ENCODE data around the gene G6PC3. TPM values are rescaled to one million over a fixed set of nuclear protein-coding genes. Genes with fewer than 3 reads are reported as not detected.

The G6PC3 gene
- total and polyA plus RNA-seq, 4 donors: 6.7 to 15.1 (median 8.3) TPM

DNA sequence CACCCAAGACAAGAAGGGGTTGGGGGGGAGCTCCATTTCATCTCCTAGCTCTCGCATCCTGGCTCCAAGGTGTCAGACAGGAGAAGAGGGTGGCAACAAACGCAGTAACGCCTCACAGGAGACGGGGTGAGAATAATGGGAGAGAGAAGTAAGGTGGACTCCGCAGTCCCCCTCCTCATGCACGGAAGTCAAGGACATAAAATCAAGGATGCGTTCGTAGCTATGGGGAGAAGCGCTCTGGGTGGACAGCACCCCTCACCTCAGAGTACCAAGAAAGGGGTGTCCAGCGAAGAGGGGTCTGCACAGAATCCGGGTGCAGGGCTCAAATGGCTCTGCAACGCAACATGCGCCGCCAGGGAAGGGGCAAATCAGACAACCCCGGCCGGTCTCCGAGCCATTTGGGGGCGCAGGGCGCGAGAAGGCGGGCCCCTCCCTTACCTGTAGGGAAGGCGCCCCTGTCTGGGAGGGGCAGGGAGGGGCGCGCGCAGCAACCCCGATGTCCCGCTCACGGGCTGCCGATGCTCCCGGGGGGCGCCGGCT lies 52.4 kb downstream of the G6PC3 start:
- Histone ChIP-seq H3K27ac (ENCODE audit: low read depth in 1 of 2, low read length in 2 of 2) (peak overlapping the region; percentile 82 to 94), H3K36me3 (ENCODE audit: control insufficient read depth in 4 of 4, insufficient read depth in 3 of 4, low read depth in 1 of 4, low read length in 3 of 4) (no peaks in the 10 kb centered on the region), H3K4me1 (ENCODE audit: control insufficient read depth in 4 of 4, insufficient read depth in 4 of 4, low read length in 3 of 4) (peaks cover 6 to 17% (median 11%) of the 10 kb centered on the region in 4 donors), H3K27me3 (ENCODE audit: control insufficient read depth in 4 of 4, insufficient read depth in 4 of 4, low read length in 3 of 4) (no peaks in the 10 kb centered on the region), H3K9me3 (ENCODE audit: control insufficient read depth in 4 of 4, low read length in 3 of 4) (no peaks in the 10 kb centered on the region), H3K9ac (ENCODE audit: low read depth in 1 of 2, low read length in 2 of 2) (peak overlapping the region; percentile 61 to 79), H3K4me3 (ENCODE audit: low read depth in 1 of 3, low read length in 3 of 3) (peak overlapping the region; percentile 59 to 93 (median 80))
- 7% methylated on average over 32 of the region's 32 CpGs for WGBS
- TF ChIP-seq GABPA (IDR thresholded peaks at IDR 0.05 in 1 of 2, conservative IDR thresholded peaks at IDR 0.05 in 1 of 2) (no peak), FOXA1 (IDR thresholded peaks at IDR 0.05) (no peak), RAD21 (IDR thresholded peaks at IDR 0.05) (no peak), TAF1 (conservative IDR thresholded peaks at IDR 0.05) (no peak), JUND (IDR thresholded peaks at IDR 0.05) (no peak), MAX (IDR thresholded peaks at IDR 0.05) (no peak), EGR1 (IDR thresholded peaks at IDR 0.05; ENCODE audit: low read depth in 2 of 2) (no peak)
- DNase-seq (ENCODE audit: low spot score): no peak

DNA sequence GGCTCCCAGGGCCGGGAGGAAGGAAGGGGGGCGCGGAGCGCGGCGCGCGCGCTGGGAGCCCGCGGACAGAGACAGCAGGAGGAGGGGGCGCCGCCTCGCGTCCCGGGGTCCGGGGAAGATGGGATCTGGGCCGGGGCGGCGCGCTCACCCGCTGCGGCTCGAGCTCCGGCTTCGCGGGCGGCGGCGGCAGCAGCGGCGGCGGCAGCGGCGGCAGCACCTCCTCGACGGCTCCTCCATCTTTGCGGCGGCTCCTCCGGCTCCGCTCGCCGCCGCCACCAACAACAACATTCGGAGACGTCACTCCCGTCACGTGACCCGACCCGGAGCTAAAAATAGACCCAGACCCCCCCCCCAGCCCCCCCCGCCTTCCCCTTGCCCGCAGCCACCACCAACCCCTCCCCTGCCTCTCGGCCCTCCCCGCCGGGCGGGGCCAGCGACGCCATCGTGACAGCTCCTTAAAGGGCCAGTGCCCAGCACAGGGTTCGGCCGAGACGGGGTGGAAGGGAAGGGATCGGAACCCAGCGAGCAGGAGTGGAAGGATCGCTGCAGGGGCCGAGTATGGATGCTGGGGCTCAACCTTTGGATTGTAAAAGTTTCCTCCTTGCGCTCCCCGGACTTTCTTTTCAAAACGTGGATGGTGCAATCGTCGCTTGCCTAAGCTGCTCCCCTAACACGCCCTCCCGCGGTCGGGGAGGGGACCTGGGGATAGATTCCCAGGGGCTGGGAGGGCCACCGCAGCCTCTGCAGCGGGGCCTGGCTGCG lies 53.0 kb downstream of the G6PC3 start, which contains the start of gene HDAC5:
TSS of gene HDAC5 (minus strand) at position 286 of the 762 bp plus-strand sequence. CDS start 6,126 bp downstream, outside the sequence.
- TF ChIP-seq RXRA (IDR thresholded peaks at IDR 0.05) (peak in 1 of 2 donors; percentile 55), NR2F2 (IDR thresholded peaks at IDR 0.05) (peak; percentile 15), JUND (IDR thresholded peaks at IDR 0.05) (no peak), EGR1 (IDR thresholded peaks at IDR 0.05; ENCODE audit: low read depth in 2 of 2) (peak in 1 of 2 donors; percentile 35), SP1 (IDR thresholded peaks at IDR 0.05) (peak; percentile 62), FOXA2 (IDR thresholded peaks at IDR 0.05) (no peak), GABPA (IDR thresholded peaks at IDR 0.05 in 1 of 2, conservative IDR thresholded peaks at IDR 0.05 in 1 of 2) (no peak), TAF1 (conservative IDR thresholded peaks at IDR 0.05) (no peak), CTCF (IDR thresholded peaks at IDR 0.05; ENCODE audit: low read depth, low read length, missing input control) (peak; percentile 46), HNF4G (IDR thresholded peaks at IDR 0.05) (no peak), FOXA1 (IDR thresholded peaks at IDR 0.05) (no peak), REST (IDR thresholded peaks at IDR 0.05) (no peak), MAX (IDR thresholded peaks at IDR 0.05) (peak; percentile 90), HNF4A (conservative IDR thresholded peaks at IDR 0.05) (peak in 1 of 2 donors; percentile 23), YY1 (IDR thresholded peaks at IDR 0.05) (peak; percentile 67), RAD21 (IDR thresholded peaks at IDR 0.05) (peak; percentile 70 to 73)
- TF ChIP-seq, protein P1, sequence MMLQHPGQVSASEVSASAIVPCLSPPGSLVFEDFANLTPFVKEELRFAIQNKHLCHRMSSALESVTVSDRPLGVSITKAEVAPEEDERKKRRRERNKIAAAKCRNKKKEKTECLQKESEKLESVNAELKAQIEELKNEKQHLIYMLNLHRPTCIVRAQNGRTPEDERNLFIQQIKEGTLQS (IDR thresholded peaks at IDR 0.05): peak; percentile 27
- peak within 1 kb of the TSS; percentile 82 to 94 for H3K27ac ChIP-seq (ENCODE audit: low read depth in 1 of 2, low read length in 2 of 2)
- H3K9ac ChIP-seq (ENCODE audit: low read depth in 1 of 2, low read length in 2 of 2): peak within 1 kb of the TSS; percentile 79 to 81
- H3K9me3 ChIP-seq (ENCODE audit: control insufficient read depth in 4 of 4, low read length in 3 of 4): no peaks in the 10 kb centered on the region
- under 1% methylated on average over 78 of the region's 78 CpGs for WGBS
- no peaks in the 10 kb centered on the region for H3K27me3 ChIP-seq (ENCODE audit: control insufficient read depth in 4 of 4, insufficient read depth in 4 of 4, low read length in 3 of 4)
- peak; percentile 94 for DNase-seq (ENCODE audit: low spot score)
- H3K4me3 ChIP-seq (ENCODE audit: low read depth in 1 of 3, low read length in 3 of 3): peak within 1 kb of the TSS; percentile 80 to 93 (median 83)
- peaks cover 6 to 17% (median 11%) of the 10 kb centered on the region in 4 donors for H3K4me1 ChIP-seq (ENCODE audit: control insufficient read depth in 4 of 4, insufficient read depth in 4 of 4, low read length in 3 of 4)
- no peaks in the 10 kb centered on the region for H3K36me3 ChIP-seq (ENCODE audit: control insufficient read depth in 4 of 4, insufficient read depth in 3 of 4, low read depth in 1 of 4, low read length in 3 of 4)

All from liver (tissue), 9 donors.